HEK293 (cell line): ENCODE results near the gene TYW1B.
"Not testable (repeated sequence)": the region's sequence is repeated elsewhere in the genome, so short reads cannot be mapped to it uniquely, and the experiment has no call there.

ENCODE experiments used
- HOXD13 ChIP-seq: sonication (generic); formaldehyde crosslinking; IDR thresholded peaks from 2 replicates; pipeline ENCODE4 v1.8.0; 2022; ENCODE audit warnings: missing genetic modification reagents, borderline replicate concordance
- MEIS1 ChIP-seq: sonication (generic); formaldehyde crosslinking; IDR thresholded peaks from 2 replicates; pipeline ENCODE4 v1.8.1; 2022; ENCODE audit warnings: missing genetic modification reagents, mild to moderate bottlenecking, borderline replicate concordance
- ZBTB21 ChIP-seq: fragments of 450-650 bp; formaldehyde crosslinking; IDR thresholded peaks from 2 replicates; pipeline ENCODE4 v1.5.1; 2017; ENCODE audit warnings: missing biosample characterization, missing genetic modification characterization
- ZFP41 ChIP-seq: fragments of 450-650 bp; formaldehyde crosslinking; IDR thresholded peaks from 2 replicates; pipeline ENCODE4 v1.5.1; 2016; ENCODE audit warnings: missing biosample characterization, missing genetic modification characterization, borderline replicate concordance
- ZNF19 ChIP-seq: fragments of 450-650 bp; formaldehyde crosslinking; IDR thresholded peaks from 2 replicates; pipeline ENCODE4; 2016; ENCODE audit warnings: missing biosample characterization, missing genetic modification characterization, low read depth
- ZNF214 ChIP-seq: fragments of 450-650 bp; formaldehyde crosslinking; IDR thresholded peaks from 2 replicates; pipeline ENCODE4 v1.5.1; 2017; ENCODE audit warnings: missing biosample characterization, mild to moderate bottlenecking, missing genetic modification characterization, borderline replicate concordance
- ZNF23 ChIP-seq: fragments of 450-650 bp; formaldehyde crosslinking; IDR thresholded peaks from 2 replicates; pipeline ENCODE4 v1.5.1; 2016; ENCODE audit warnings: missing biosample characterization, missing genetic modification characterization, borderline replicate concordance
- ZNF585B ChIP-seq: fragments of 450-650 bp; formaldehyde crosslinking; IDR thresholded peaks from 2 replicates; pipeline ENCODE4 v1.5.1; 2016; ENCODE audit warnings: missing biosample characterization, missing genetic modification characterization
- TF ChIP-seq, protein P1 (sequence below): fragments of 450-650 bp; formaldehyde crosslinking; IDR thresholded peaks from 2 replicates; pipeline ENCODE4 v1.5.1; 2016; ENCODE audit warnings: missing biosample characterization, missing genetic modification characterization
- TF ChIP-seq, protein P2 (sequence below): fragments of 450-650 bp; formaldehyde crosslinking; IDR thresholded peaks from 2 replicates; pipeline ENCODE4 v1.5.1; 2016; ENCODE audit warnings: missing biosample characterization, missing genetic modification characterization, low read depth
- TF ChIP-seq, protein P3 (sequence below): fragments of 450-650 bp; formaldehyde crosslinking; IDR thresholded peaks from 2 replicates; pipeline ENCODE4 v1.5.1; 2016; ENCODE audit warnings: missing biosample characterization, missing genetic modification characterization

DNA sequence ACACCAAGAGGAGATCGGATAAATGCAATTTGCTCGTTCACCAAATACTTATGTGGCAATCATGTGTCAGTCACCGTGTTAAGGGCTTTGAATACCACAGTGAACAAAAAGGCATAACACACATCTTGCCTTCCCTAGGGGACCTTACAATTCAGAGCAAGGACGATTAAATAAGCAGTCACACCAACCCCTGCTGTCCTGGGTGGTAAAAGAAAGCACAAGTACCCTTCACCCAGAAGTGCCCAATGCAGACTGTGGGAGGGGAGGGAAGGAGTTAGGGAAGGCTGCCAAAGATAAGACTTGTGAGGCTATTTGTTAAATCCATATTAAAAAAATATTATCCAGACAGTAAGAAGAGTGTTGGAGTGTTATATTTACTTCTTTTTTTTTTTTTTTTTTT lies 146.8 kb downstream of the TYW1B start:
- not testable (repeated sequence) for TF ChIP-seq ZNF585B (tag by site-specific recombination); ZBTB21 (tag by site-specific recombination); ZNF19 (tag by site-specific recombination); MEIS1 (CRISPR knock-in tag); HOXD13 (CRISPR knock-in tag); ZNF214 (tag by site-specific recombination); ZFP41 (tag by site-specific recombination); ZNF23
- TF ChIP-seq, protein P1, sequence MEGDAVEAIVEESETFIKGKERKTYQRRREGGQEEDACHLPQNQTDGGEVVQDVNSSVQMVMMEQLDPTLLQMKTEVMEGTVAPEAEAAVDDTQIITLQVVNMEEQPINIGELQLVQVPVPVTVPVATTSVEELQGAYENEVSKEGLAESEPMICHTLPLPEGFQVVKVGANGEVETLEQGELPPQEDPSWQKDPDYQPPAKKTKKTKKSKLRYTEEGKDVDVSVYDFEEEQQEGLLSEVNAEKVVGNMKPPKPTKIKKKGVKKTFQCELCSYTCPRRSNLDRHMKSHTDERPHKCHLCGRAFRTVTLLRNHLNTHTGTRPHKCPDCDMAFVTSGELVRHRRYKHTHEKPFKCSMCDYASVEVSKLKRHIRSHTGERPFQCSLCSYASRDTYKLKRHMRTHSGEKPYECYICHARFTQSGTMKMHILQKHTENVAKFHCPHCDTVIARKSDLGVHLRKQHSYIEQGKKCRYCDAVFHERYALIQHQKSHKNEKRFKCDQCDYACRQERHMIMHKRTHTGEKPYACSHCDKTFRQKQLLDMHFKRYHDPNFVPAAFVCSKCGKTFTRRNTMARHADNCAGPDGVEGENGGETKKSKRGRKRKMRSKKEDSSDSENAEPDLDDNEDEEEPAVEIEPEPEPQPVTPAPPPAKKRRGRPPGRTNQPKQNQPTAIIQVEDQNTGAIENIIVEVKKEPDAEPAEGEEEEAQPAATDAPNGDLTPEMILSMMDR (tag by site-specific recombination): not testable (repeated sequence)
- TF ChIP-seq, protein P2, sequence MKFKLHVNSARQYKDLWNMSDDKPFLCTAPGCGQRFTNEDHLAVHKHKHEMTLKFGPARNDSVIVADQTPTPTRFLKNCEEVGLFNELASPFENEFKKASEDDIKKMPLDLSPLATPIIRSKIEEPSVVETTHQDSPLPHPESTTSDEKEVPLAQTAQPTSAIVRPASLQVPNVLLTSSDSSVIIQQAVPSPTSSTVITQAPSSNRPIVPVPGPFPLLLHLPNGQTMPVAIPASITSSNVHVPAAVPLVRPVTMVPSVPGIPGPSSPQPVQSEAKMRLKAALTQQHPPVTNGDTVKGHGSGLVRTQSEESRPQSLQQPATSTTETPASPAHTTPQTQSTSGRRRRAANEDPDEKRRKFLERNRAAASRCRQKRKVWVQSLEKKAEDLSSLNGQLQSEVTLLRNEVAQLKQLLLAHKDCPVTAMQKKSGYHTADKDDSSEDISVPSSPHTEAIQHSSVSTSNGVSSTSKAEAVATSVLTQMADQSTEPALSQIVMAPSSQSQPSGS: not testable (repeated sequence)
- TF ChIP-seq, protein P3, sequence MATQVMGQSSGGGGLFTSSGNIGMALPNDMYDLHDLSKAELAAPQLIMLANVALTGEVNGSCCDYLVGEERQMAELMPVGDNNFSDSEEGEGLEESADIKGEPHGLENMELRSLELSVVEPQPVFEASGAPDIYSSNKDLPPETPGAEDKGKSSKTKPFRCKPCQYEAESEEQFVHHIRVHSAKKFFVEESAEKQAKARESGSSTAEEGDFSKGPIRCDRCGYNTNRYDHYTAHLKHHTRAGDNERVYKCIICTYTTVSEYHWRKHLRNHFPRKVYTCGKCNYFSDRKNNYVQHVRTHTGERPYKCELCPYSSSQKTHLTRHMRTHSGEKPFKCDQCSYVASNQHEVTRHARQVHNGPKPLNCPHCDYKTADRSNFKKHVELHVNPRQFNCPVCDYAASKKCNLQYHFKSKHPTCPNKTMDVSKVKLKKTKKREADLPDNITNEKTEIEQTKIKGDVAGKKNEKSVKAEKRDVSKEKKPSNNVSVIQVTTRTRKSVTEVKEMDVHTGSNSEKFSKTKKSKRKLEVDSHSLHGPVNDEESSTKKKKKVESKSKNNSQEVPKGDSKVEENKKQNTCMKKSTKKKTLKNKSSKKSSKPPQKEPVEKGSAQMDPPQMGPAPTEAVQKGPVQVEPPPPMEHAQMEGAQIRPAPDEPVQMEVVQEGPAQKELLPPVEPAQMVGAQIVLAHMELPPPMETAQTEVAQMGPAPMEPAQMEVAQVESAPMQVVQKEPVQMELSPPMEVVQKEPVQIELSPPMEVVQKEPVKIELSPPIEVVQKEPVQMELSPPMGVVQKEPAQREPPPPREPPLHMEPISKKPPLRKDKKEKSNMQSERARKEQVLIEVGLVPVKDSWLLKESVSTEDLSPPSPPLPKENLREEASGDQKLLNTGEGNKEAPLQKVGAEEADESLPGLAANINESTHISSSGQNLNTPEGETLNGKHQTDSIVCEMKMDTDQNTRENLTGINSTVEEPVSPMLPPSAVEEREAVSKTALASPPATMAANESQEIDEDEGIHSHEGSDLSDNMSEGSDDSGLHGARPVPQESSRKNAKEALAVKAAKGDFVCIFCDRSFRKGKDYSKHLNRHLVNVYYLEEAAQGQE: not testable (repeated sequence)
